Spleen (tissue), 7 donors: ENCODE data around the gene SCYGR1.

Experiments used
- POLR2A ChIP-seq, 3 donors: fragments of 450-650 bp; IDR thresholded peaks; one replicate each; pipeline ENCODE4 v1.5.1; 2017; ENCODE audit warnings: antibody characterized with exemption in 3 of 3, mild to moderate bottlenecking in 1 of 3
- POLR2AphosphoS5 ChIP-seq, 3 donors: sonication (generic); formaldehyde crosslinking; IDR thresholded peaks; one replicate each; pipeline ENCODE4 v1.5.1; 2017; ENCODE audit warnings: antibody characterized with exemption in 3 of 3
- TF ChIP-seq, protein P1 (sequence below), 11 experiments: fragments of 200-600 bp in 7 of 11; fragments of 450-650 bp in 4 of 11; sonication (generic) in 4 of 11; IDR thresholded peaks in 8 of 11; conservative IDR thresholded peaks in 3 of 11; 1 replicate in 7 of 11; 2 replicates in 4 of 11; pipeline versions ENCODE4 v1.4.0 to v1.8.0; 2016 to 2021; ENCODE audit warnings: antibody characterized with exemption in 11 of 11, inconsistent platforms in 4 of 11, mild to moderate bottlenecking in 1 of 11
- donor health status: DM: no; HTN: no; CAD: no; lungs with moderate emphysema.
- donor health status: DM: no; HTN: no; CAD: no.
- donor health status: DM: no; HTN: no; CAD: no.

DNA sequence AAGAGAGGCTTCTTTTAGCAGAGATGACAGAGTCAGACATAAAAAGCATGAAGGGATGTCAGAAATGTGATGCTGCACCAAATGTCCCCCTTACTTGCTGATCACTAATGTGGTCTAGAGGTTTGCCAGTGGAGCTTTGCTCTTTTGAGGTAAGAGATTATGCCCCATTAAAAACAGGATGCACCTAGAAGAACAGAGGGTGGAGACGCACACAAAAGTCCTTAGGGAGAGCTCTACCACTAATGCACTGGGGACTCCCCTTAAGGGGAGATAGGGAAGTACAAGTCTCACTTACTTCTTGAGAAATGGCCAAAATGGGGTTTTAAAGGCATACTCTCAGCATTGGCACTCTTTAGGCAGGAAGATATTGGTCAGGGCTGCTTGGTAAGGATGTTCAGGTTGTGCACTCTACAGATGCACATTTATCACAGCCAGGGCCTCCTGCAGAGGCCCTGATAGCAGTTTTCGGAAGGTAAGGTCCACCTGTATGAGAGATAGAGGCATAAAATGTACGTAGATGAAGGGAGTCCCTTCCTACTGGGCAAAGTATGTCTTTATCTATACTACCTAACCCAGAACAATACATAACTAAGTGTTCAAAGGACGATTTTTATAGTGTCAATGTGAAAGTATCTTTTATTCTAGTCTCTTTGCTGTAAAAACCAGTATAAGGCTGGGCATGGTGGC is 17.0 kb upstream of the SCYGR1 start:
- TF ChIP-seq, protein P1, sequence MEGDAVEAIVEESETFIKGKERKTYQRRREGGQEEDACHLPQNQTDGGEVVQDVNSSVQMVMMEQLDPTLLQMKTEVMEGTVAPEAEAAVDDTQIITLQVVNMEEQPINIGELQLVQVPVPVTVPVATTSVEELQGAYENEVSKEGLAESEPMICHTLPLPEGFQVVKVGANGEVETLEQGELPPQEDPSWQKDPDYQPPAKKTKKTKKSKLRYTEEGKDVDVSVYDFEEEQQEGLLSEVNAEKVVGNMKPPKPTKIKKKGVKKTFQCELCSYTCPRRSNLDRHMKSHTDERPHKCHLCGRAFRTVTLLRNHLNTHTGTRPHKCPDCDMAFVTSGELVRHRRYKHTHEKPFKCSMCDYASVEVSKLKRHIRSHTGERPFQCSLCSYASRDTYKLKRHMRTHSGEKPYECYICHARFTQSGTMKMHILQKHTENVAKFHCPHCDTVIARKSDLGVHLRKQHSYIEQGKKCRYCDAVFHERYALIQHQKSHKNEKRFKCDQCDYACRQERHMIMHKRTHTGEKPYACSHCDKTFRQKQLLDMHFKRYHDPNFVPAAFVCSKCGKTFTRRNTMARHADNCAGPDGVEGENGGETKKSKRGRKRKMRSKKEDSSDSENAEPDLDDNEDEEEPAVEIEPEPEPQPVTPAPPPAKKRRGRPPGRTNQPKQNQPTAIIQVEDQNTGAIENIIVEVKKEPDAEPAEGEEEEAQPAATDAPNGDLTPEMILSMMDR (IDR thresholded peaks at IDR 0.05 in 8 of 11, conservative IDR thresholded peaks at IDR 0.05 in 3 of 11) = peak in 2 of 11 experiments; percentile 10 to 28
- TF ChIP-seq POLR2AphosphoS5 (IDR thresholded peaks at IDR 0.05) = no peak
- TF ChIP-seq POLR2A (IDR thresholded peaks at IDR 0.05) = no peak
